ENCODE results near the gene EIF3B. TPM values are rescaled to one million over a fixed set of nuclear protein-coding genes. Genes with fewer than 3 reads are reported as not detected.
"Not testable (repeated sequence)": the region's sequence is repeated elsewhere in the genome, so short reads cannot be mapped to it uniquely, and the experiment has no call there.

Gene EIF3B
- total RNA-seq, 4 donors from 2014 or later = 105 to 155 (median 128) TPM

- TF ChIP-seq, protein P1, sequence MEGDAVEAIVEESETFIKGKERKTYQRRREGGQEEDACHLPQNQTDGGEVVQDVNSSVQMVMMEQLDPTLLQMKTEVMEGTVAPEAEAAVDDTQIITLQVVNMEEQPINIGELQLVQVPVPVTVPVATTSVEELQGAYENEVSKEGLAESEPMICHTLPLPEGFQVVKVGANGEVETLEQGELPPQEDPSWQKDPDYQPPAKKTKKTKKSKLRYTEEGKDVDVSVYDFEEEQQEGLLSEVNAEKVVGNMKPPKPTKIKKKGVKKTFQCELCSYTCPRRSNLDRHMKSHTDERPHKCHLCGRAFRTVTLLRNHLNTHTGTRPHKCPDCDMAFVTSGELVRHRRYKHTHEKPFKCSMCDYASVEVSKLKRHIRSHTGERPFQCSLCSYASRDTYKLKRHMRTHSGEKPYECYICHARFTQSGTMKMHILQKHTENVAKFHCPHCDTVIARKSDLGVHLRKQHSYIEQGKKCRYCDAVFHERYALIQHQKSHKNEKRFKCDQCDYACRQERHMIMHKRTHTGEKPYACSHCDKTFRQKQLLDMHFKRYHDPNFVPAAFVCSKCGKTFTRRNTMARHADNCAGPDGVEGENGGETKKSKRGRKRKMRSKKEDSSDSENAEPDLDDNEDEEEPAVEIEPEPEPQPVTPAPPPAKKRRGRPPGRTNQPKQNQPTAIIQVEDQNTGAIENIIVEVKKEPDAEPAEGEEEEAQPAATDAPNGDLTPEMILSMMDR (IDR thresholded peaks at IDR 0.05) = no peak
- TF ChIP-seq EP300 (IDR thresholded peaks at IDR 0.05) (no peak), POLR2AphosphoS5 (IDR thresholded peaks at IDR 0.05) (no peak), POLR2A (IDR thresholded peaks at IDR 0.05; ENCODE audit: low read depth) (no peak)
- intact Hi-C loops (cut with DNase I) = no loop called here
- Histone ChIP-seq H3K9me3 (no peaks in the 10 kb centered on the region), H3K4me1 (no peaks in the 10 kb centered on the region), H3K4me3 (no peak overlapping the region), H3K27me3 (no peaks in the 10 kb centered on the region), H3K36me3 (peaks cover 89 to 98% (median 92%) of the 10 kb centered on the region in 4 donors), H3K27ac (replicated peaks in 1 of 4) (no peak overlapping the region)
- 96% methylated on average over 17 of the region's 18 CpGs for WGBS
- DNase-seq (ENCODE audit: extremely low spot score) = no peak
Observed at GRCh38 chr7:2374401-2374800, 19.8 kb downstream of the EIF3B start.

- intact Hi-C loops (cut with DNase I) = no loop called here
- H3K36me3 ChIP-seq = peaks cover 89 to 98% (median 92%) of the 10 kb centered on the region in 4 donors
- no peaks in the 10 kb centered on the region for H3K4me1 ChIP-seq
- no peaks in the 10 kb centered on the region for H3K9me3 ChIP-seq
- DNase-seq (ENCODE audit: extremely low spot score) = no peak
- TF ChIP-seq EP300 (IDR thresholded peaks at IDR 0.05) = no peak
- TF ChIP-seq, protein P1 (IDR thresholded peaks at IDR 0.05) = no peak
- TF ChIP-seq POLR2AphosphoS5 (IDR thresholded peaks at IDR 0.05) = no peak
- no peak for TF ChIP-seq POLR2A (IDR thresholded peaks at IDR 0.05; ENCODE audit: low read depth)
- no peak overlapping the region for H3K4me3 ChIP-seq
- WGBS = 86% methylated on average over 21 of the region's 26 CpGs
- no peaks in the 10 kb centered on the region for H3K27me3 ChIP-seq
- no peak overlapping the region for H3K27ac ChIP-seq (replicated peaks in 1 of 4)
Observed at GRCh38 chr7:2374830-2375728, 20.5 kb downstream of the EIF3B start.

GRCh38 chr7:2376351-2377154 is 21.9 kb downstream of the EIF3B start:
- H3K9me3 ChIP-seq = no peaks in the 10 kb centered on the region
- peaks cover 90 to 98% (median 92%) of the 10 kb centered on the region in 4 donors for H3K36me3 ChIP-seq
- 95% methylated on average over 12 of the region's 27 CpGs for WGBS
- H3K27me3 ChIP-seq = no peaks in the 10 kb centered on the region
- intact Hi-C loops (cut with DNase I) = no loop called here
- H3K4me3 ChIP-seq = no peak overlapping the region
- no peaks in the 10 kb centered on the region for H3K4me1 ChIP-seq
- no peak for DNase-seq (ENCODE audit: extremely low spot score)
- no peak for TF ChIP-seq POLR2AphosphoS5 (IDR thresholded peaks at IDR 0.05)
- TF ChIP-seq EP300 (IDR thresholded peaks at IDR 0.05) = no peak
- TF ChIP-seq, protein P1 (IDR thresholded peaks at IDR 0.05) = no peak
- TF ChIP-seq POLR2A (IDR thresholded peaks at IDR 0.05; ENCODE audit: low read depth) = no peak
- H3K27ac ChIP-seq (replicated peaks in 1 of 4) = no peak overlapping the region

DNA sequence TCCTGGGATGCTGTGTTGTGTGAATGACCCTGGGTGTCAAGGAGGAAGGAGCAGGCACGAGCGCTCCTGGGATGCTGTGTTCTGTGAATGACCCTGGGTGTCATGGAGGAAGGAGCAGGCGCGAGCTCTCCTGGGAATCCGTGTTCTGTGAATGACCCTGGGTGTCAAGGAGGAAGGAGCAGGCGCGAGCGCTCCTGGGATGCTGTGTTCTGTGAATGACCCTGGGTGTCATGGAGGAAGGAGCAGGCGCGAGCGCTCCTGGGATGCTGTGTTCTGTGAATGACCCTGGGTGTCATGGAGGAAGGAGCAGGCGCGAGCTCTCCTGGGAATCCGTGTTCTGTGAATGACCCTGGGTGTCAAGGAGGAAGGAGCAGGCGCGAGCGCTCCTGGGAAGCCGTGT is 22.9 kb downstream of the EIF3B start:
- H3K4me1 ChIP-seq; intact Hi-C loops (cut with DNase I); H3K4me3 ChIP-seq; H3K27ac ChIP-seq (replicated peaks in 1 of 4); DNase-seq (ENCODE audit: extremely low spot score); H3K27me3 ChIP-seq; H3K9me3 ChIP-seq: not testable (repeated sequence)
- WGBS = 91% methylated on average over 17 of the region's 18 CpGs
- H3K36me3 ChIP-seq = peaks cover 84 to 96% (median 91%) of the 10 kb centered on the region in 4 donors

GRCh38 chr7:2378125-2378524 is 23.5 kb downstream of the EIF3B start:
- intact Hi-C loops (cut with DNase I); H3K4me3 ChIP-seq; H3K27ac ChIP-seq (replicated peaks in 1 of 4); H3K9me3 ChIP-seq; H3K4me1 ChIP-seq; H3K27me3 ChIP-seq; DNase-seq (ENCODE audit: extremely low spot score): not testable (repeated sequence)
- H3K36me3 ChIP-seq = peaks cover 78 to 93% (median 89%) of the 10 kb centered on the region in 4 donors
- WGBS = 91% methylated on average over 18 of the region's 18 CpGs
